SK-N-MC (cell line): ENCODE measurements around the gene MYO1D.

Experiments used
- EZH2 ChIP-seq: fragments of 200-600 bp; sonication (generic); IDR thresholded peaks from one replicate; pipeline ENCODE4 v1.6.1; 2017; ENCODE audit warnings: antibody characterized with exemption
- FOXP2 ChIP-seq: optimal IDR thresholded peaks from 2 replicates; pipeline ENCODE3; 2011; ENCODE audit warnings: mild to moderate bottlenecking, moderate library complexity; ENCODE audit not compliant: insufficient read depth; ENCODE audit errors: extremely low read length, control extremely low read depth
- POLR2AphosphoS5 ChIP-seq: IDR thresholded peaks from 2 replicates; pipeline ENCODE4 v1.6.1; 2012; ENCODE audit warnings: mild to moderate bottlenecking, low read depth, low read length, borderline replicate concordance

DNA sequence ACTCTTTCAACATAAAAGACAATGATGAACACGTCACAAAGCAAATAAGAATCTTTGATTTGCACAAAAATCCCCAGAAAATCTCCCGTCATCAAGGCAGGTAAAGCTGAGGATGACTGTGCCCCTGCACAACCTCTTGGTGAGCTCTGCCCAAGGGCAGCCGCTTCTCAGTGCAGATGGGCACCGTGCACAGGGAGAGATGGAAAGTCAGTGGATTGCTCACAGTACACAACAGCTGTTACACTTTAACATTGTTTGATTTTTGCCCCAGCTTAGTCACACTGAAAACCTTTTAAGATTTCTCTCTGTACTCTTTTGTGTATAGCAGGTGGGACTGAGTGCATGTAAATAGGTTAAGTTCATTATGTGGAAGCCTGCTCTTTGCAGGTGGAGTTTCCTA, 285.9 kb downstream of the MYO1D start:
- no peak for TF ChIP-seq EZH2
- TF ChIP-seq POLR2AphosphoS5 = no peak
- TF ChIP-seq FOXP2 = no peak
